ENCODE data around the gene PBRM1.
A peak's percentile ranks its signal among the peaks of the same experiment; 100 is the strongest.
"Not testable (repeated sequence)": the region's sequence is repeated elsewhere in the genome, so short reads cannot be mapped to it uniquely, and the experiment has no call there.

The PBRM1 gene

GRCh38 chr3:52704611-52705437 lies 19.1 kb upstream of the PBRM1 start:
- no peak for DNase-seq

- no peak for DNase-seq
Observed at GRCh38 chr3:52703341-52703740, 17.6 kb upstream of the PBRM1 start.

GRCh38 chr3:52697632-52697965 lies 11.9 kb upstream of the PBRM1 start:
- DNase-seq: no peak

GRCh38 chr3:52696830-52697631 lies 11.3 kb upstream of the PBRM1 start:
- no peak for DNase-seq

- DNase-seq: no peak
Observed at GRCh38 chr3:52695798-52696671, 10.3 kb upstream of the PBRM1 start.

GRCh38 chr3:52694528-52695189 lies 8.9 kb upstream of the PBRM1 start:
- DNase-seq: no peak

- no peak for DNase-seq
Observed at GRCh38 chr3:52693071-52693470, 7.4 kb upstream of the PBRM1 start.

GRCh38 chr3:52690560-52690959 lies 4.8 kb upstream of the PBRM1 start:
- DNase-seq: no peak

- DNase-seq: no peak
Observed at GRCh38 chr3:52689151-52689550, 3.4 kb upstream of the PBRM1 start.

- no peak for DNase-seq
Observed at GRCh38 chr3:52688266-52688665, 2.6 kb upstream of the PBRM1 start.

GRCh38 chr3:52685285-52685708 lies 416 bp downstream of the PBRM1 start:
- DNase-seq: peak; percentile 89

GRCh38 chr3:52684184-52684583 lies 1.5 kb downstream of the PBRM1 start:
- DNase-seq: no peak

- no peak for DNase-seq
Observed at GRCh38 chr3:52683611-52684010, 2.1 kb downstream of the PBRM1 start.

GRCh38 chr3:52682016-52682415 lies 3.7 kb downstream of the PBRM1 start:
- peak; percentile 65 for DNase-seq

GRCh38 chr3:52681596-52681995 lies 4.1 kb downstream of the PBRM1 start:
- DNase-seq: no peak

- no peak for DNase-seq
Observed at GRCh38 chr3:52679811-52680210, 5.9 kb downstream of the PBRM1 start.

GRCh38 chr3:52679199-52679538 lies 6.5 kb downstream of the PBRM1 start:
- DNase-seq: no peak

GRCh38 chr3:52678265-52679198 lies 7.2 kb downstream of the PBRM1 start:
- no peak for DNase-seq

- DNase-seq: not testable (repeated sequence)
Observed at GRCh38 chr3:52676201-52676600, 9.5 kb downstream of the PBRM1 start.

GRCh38 chr3:52671676-52672075 lies 14.0 kb downstream of the PBRM1 start:
- no peak for DNase-seq
